ENCODE data around the gene TBCC. TPM values are rescaled to one million over a fixed set of nuclear protein-coding genes. Genes with fewer than 3 reads are reported as not detected.
"Not testable (repeated sequence)": the region's sequence is repeated elsewhere in the genome, so short reads cannot be mapped to it uniquely, and the experiment has no call there.

TBCC gene
- 19.7 TPM for total RNA-seq

GRCh38 chr6:42745640-42746462, at the start of gene TBCC:
Gene TBCC, minus strand, starts transcription at chr6:42746103. Its CDS starts 30 bp downstream, at chr6:42746073.
- DNase-seq (ENCODE audit: low spot score), result peak; percentile 97

GRCh38 chr6:42795651-42796050, 49.7 kb upstream of the TBCC start:
- DNase-seq (ENCODE audit: low spot score), result no peak

- DNase-seq (ENCODE audit: low spot score), result no peak
Measured at GRCh38 chr6:42791706-42792320, 45.9 kb upstream of the TBCC start.

GRCh38 chr6:42790549-42791181, 44.8 kb upstream of the TBCC start:
- no peak for DNase-seq (ENCODE audit: low spot score)

- no peak for DNase-seq (ENCODE audit: low spot score)
Measured at GRCh38 chr6:42788671-42789070, 42.8 kb upstream of the TBCC start.

GRCh38 chr6:42787063-42787472, 41.2 kb upstream of the TBCC start:
- no peak for DNase-seq (ENCODE audit: low spot score)

- DNase-seq (ENCODE audit: low spot score), result no peak
Measured at GRCh38 chr6:42786525-42786985, 40.7 kb upstream of the TBCC start.

GRCh38 chr6:42784717-42785498, 39.0 kb upstream of the TBCC start:
- no peak for DNase-seq (ENCODE audit: low spot score)

GRCh38 chr6:42783876-42784642, 38.2 kb upstream of the TBCC start:
- no peak for DNase-seq (ENCODE audit: low spot score)

- peak; percentile 71 for DNase-seq (ENCODE audit: low spot score)
Measured at GRCh38 chr6:42783177-42783875, 37.4 kb upstream of the TBCC start.

GRCh38 chr6:42782689-42783176, 36.8 kb upstream of the TBCC start:
- DNase-seq (ENCODE audit: low spot score), result peak; percentile 76

GRCh38 chr6:42781796-42782688, 36.1 kb upstream of the TBCC start, which contains the start of gene BICRAL:
Gene BICRAL, plus strand, starts transcription at chr6:42782052. Its CDS starts 39,971 bp downstream, at chr6:42822023.
- peak; percentile 37 for DNase-seq (ENCODE audit: low spot score)

- DNase-seq (ENCODE audit: low spot score), result no peak
Measured at GRCh38 chr6:42781546-42781795, 35.6 kb upstream of the TBCC start.

GRCh38 chr6:42779521-42779920, 33.6 kb upstream of the TBCC start:
- DNase-seq (ENCODE audit: low spot score), result no peak

- no peak for DNase-seq (ENCODE audit: low spot score)
Measured at GRCh38 chr6:42778122-42778521, 32.2 kb upstream of the TBCC start.

GRCh38 chr6:42777126-42777822, 31.4 kb upstream of the TBCC start:
- no peak for DNase-seq (ENCODE audit: low spot score)

- not testable (repeated sequence) for DNase-seq (ENCODE audit: low spot score)
Measured at GRCh38 chr6:42774821-42775487, 29.1 kb upstream of the TBCC start.

GRCh38 chr6:42774201-42774600, 28.3 kb upstream of the TBCC start:
- DNase-seq (ENCODE audit: low spot score), result no peak

Measured in mucosa of gallbladder (tissue), 1 donor.